GM21528 (cell line): ENCODE results near the gene FBP2.
"Not testable (repeated sequence)": the region's sequence is repeated elsewhere in the genome, so short reads cannot be mapped to it uniquely, and the experiment has no call there.

Experiments used
- ATAC-seq: cut with Tn5 transposase; IDR thresholded peaks from one replicate; pipeline ENCODE4 v1.9.1; 2021; ENCODE audit warnings: mild to moderate bottlenecking, moderate library complexity; ENCODE audit not compliant: unreplicated experiment, low FRiP score

FBP2 gene

GRCh38 chr9:94607423-94607691 lies 13.7 kb upstream of the FBP2 start:
- no peak for ATAC-seq

GRCh38 chr9:94606646-94607422 lies 13.2 kb upstream of the FBP2 start:
- no peak for ATAC-seq

DNA sequence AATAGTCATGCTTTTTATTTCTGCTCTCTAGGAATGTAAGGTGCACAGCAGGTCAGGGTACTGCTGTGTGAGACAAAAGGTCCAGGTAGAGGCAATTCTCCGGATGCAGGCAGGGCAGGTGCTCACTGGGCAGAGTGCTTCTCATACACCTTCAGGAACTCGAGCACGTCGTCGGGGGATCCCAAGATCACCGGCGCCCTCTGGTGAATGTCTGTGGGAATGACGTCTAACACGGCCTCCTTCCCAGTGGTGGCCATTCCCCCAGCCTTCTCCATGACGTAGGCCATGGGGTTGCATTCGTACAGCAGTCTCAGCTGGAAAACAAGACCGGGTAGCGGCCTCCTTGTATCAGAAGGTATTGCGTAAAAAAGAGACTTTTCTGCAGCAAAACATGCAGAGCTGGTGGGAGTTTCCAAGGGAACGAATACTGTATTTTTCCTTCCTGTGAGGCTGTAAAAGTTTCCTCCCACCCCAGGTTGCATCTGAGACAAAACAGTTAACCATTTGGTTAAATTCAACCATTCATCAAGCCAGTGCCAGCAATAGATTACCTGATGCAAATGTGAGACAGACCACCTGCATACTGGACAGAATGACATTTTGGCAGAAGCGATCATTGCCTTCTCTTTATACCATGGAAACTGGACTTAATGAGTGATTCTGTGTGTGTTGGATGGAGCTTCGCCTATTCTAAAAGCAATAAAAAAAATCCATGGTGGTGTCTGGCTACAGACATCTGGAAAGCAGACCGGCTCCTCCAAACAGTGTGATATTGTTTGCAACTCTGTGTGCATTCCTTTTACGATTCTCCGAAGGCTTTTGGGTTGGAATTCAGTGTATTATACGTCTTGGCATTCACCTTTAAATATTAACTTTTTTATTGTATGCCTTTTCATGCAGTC lies 9.9 kb upstream of the FBP2 start:
- no peak for ATAC-seq

DNA sequence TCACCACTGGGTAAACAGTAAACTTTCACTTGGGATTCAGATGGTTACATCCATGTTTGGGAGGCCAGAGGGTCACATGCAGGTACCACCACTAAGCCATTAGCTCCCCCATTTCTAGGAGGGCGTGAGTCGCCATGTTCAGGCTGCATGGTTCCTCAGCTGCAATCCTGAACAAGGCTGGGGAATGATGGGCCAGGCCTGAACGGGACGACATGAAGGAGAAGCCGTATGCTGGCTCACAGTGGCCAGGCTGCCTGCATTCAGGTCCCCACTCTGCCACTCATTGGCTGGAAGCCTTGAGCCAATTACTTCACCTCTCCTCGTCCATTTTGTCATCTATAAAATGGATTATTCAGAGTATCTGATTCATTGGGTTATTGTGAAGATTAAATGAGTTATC lies 9.0 kb upstream of the FBP2 start:
- no peak for ATAC-seq

DNA sequence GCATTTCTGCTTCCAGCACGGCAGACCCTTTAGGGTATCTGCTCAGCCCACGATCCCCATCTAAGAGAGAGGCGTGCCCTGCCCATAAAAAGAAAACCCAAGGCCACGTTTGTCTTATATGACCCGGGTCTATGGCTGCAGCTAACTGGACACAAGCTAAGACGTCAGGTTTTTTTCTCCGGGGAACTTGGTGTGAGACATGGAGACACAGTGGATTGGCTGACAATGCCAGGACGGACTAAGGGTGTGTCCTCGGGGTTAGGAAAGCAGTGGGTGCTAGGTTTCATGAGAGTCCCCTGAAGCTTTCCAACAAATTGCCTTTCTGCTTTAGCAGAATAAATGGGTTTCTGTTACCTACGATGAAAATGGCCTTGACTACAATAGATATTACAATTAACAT lies 7.1 kb upstream of the FBP2 start:
- no peak for ATAC-seq

- ATAC-seq = no peak
These were observed 6.6 kb upstream of the FBP2 start for GRCh38 chr9:94600258-94600657.

GRCh38 chr9:94599102-94599501 lies 5.5 kb upstream of the FBP2 start:
- ATAC-seq = no peak

- not testable (repeated sequence) for ATAC-seq
These were observed 941 bp downstream of the FBP2 start for GRCh38 chr9:94592683-94593082.

DNA sequence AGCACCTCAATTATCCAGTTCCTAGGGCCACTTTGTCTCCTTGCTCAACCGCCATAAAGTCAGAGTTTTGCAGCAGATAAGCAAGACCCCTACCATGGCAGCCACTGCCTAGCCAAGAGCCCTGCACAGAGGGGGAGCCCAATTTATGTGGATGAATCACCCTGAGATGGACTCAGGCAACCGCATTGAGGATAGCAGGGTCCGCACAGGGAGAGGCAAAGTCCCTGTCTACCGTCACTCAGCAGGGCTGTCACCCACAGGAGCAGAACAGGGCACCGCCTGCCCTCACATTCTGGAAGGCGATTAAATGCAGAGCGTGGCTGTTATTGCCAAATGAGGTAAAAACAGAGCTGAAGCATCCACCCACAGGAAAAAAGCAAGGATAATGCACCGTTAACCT lies 1.7 kb downstream of the FBP2 start:
- ATAC-seq = no peak

GRCh38 chr9:94591046-94591545 lies 2.5 kb downstream of the FBP2 start:
- not testable (repeated sequence) for ATAC-seq

GRCh38 chr9:94588681-94589080 lies 4.9 kb downstream of the FBP2 start:
- ATAC-seq = no peak

GRCh38 chr9:94586814-94587213 lies 6.8 kb downstream of the FBP2 start:
- ATAC-seq = no peak

DNA sequence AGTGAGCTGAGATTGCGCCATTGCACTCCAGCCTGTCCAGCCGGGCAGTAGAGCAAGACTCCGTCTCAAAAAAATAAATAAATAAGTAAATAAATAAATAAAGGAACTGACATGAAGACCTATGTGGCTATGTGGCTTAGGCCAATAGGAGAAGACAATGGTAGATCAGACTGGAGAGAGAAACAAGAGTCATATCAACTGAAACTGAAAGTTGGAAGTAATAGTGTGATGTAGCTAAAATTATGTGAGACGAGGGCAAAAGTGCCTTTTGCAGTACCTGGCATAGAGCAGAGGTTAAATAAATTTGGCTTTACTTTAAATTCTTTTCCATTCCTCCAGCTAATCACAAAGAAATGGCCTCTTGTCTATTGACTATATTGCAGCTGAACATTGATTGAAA lies 7.3 kb downstream of the FBP2 start:
- ATAC-seq = no peak

GRCh38 chr9:94584555-94584954 lies 9.1 kb downstream of the FBP2 start:
- no peak for ATAC-seq

- ATAC-seq = no peak
These were observed 11.9 kb downstream of the FBP2 start for GRCh38 chr9:94581728-94582127.

GRCh38 chr9:94577571-94577970 lies 16.1 kb downstream of the FBP2 start:
- ATAC-seq = no peak

DNA sequence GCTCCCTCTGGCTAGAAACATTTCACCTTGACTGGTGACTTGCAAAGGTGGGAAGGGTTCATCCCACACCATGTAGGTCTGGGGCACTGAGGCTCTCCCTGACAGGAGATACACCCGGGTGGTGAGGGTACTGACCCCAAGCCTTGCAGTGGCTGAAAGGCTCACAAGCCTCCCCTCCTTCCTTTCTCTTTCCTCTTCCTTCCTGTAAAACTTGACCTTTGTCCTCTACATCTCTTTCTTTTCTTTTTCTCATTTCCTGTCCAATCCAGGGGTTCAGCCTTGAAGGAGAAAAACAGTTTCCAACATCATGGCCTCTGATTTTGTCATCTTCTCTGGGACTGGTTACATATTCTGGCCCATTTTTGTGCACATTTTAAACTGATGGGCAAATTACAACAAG lies 16.6 kb downstream of the FBP2 start:
- no peak for ATAC-seq

DNA sequence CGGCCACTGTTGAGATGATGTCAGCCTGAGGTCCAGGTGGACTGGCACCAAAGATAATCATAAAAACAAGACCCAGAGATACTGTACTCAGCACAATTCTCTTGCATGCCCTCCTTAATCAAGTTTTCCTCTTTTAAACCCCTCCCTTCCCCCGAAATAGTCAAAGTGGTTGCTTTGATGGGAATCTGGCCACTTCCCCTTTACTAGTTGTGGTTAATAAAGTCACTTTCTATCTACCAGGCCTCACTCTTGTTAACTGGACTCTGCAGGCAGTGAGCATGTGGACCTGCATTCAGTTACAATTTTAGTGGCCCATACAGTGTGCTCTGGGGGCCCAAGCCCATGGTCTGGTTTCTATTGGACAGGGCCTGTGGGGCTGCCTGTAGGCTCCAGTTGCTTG lies 17.5 kb downstream of the FBP2 start:
- ATAC-seq = no peak

- no peak for ATAC-seq
These were observed 24.5 kb downstream of the FBP2 start for GRCh38 chr9:94568972-94569712.

- ATAC-seq = no peak
These were observed 25.3 kb downstream of the FBP2 start for GRCh38 chr9:94568250-94568889.

DNA sequence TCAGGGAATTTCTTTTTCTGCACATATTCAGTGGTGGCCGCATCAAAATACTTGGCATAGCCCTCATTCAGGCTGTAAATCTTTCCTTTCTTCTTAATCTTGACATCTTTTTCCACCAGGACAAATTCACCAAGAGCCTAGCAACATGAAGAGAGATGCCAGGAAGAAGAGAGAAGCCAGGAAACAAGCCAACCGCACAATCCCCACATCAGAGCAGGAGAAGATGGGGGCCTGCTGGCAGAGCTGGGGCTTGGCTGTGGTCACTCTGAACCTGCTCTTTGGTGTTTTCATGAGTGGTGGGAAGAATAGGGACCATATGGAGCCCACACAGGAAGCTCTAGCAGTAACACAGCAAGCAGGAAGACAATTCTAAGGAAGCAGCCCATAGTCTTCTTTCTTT lies 26.4 kb downstream of the FBP2 start:
- no peak for ATAC-seq
